HL-60 (cell line): Measurements from ENCODE around the gene ADTRP.

Source experiments
- DNase-seq, 2 experiments: peaks; one replicate each; pipeline ENCODE4 v3.0.0-alpha.2; 2010 to 2020; ENCODE audit warnings: low read depth in 1 of 2, low spot score in 1 of 2
- H3K27ac ChIP-seq: fragments of 250-450 bp; sonication (Bioruptor Pico); replicated peaks from 2 replicates; pipeline ENCODE4 v1.5.1; 2020; ENCODE audit warnings: mild to moderate bottlenecking, moderate library complexity
- H3K27me3 ChIP-seq: fragments of 250-450 bp; sonication (Bioruptor Pico); 2 replicates; pipeline ENCODE4 v1.5.1; 2021; ENCODE audit warnings: mild to moderate bottlenecking, moderate library complexity; ENCODE audit not compliant: insufficient read depth, poor library complexity, severe bottlenecking
- H3K4me3 ChIP-seq: replicated peaks from 2 replicates; pipeline ENCODE4 v1.5.1; 2011; ENCODE audit warnings: mild to moderate bottlenecking, control low read depth, low read length; ENCODE audit not compliant: insufficient read depth
- CTCF ChIP-seq: IDR thresholded peaks from one replicate; pipeline ENCODE4 v1.5.1; 2011; ENCODE audit warnings: low read length, control low read depth, inconsistent platforms; ENCODE audit not compliant: insufficient read depth
- GABPA ChIP-seq: IDR thresholded peaks from 2 replicates; pipeline ENCODE4 v1.6.1; 2012; ENCODE audit warnings: low read depth
- POLR2AphosphoS5 ChIP-seq: IDR thresholded peaks from 2 replicates; pipeline ENCODE4 v1.6.1; 2012; ENCODE audit warnings: low read depth
- REST ChIP-seq: IDR thresholded peaks from 2 replicates; pipeline ENCODE4 v1.6.1; 2012; ENCODE audit warnings: low read depth; ENCODE audit not compliant: insufficient replicate concordance
- SPI1 ChIP-seq: IDR thresholded peaks from 2 replicates; pipeline ENCODE4 v1.6.1; 2012; ENCODE audit warnings: low read depth, mild to moderate bottlenecking, borderline replicate concordance

The ADTRP gene

GRCh38 chr6:11810039-11810541, 31.5 kb upstream of the ADTRP start:
- Histone ChIP-seq H3K27me3 (no peaks in the 10 kb centered on the region), H3K4me3 (no peak overlapping the region), H3K27ac (no peak overlapping the region)
- TF ChIP-seq GABPA (no peak), SPI1 (no peak), POLR2AphosphoS5 (no peak), REST (no peak), CTCF (no peak)
- DNase-seq, result no peak

- no peak for DNase-seq
- no peak for TF ChIP-seq GABPA
- no peak for TF ChIP-seq REST
- no peak for TF ChIP-seq POLR2AphosphoS5
- no peak for TF ChIP-seq SPI1
- TF ChIP-seq CTCF, result no peak
- no peak overlapping the region for H3K4me3 ChIP-seq
- no peak overlapping the region for H3K27ac ChIP-seq
- no peaks in the 10 kb centered on the region for H3K27me3 ChIP-seq
These were observed 29.5 kb upstream of the ADTRP start for GRCh38 chr6:11808054-11808453.

GRCh38 chr6:11806561-11807317, 28.1 kb upstream of the ADTRP start:
- no peak for TF ChIP-seq SPI1
- no peak for TF ChIP-seq REST
- TF ChIP-seq GABPA, result no peak
- no peak for DNase-seq
- H3K27ac ChIP-seq, result no peak overlapping the region
- no peak overlapping the region for H3K4me3 ChIP-seq
- no peaks in the 10 kb centered on the region for H3K27me3 ChIP-seq
